GM19328 (cell line): Measurements from ENCODE around the gene CSF1.

Source experiments
- ATAC-seq: cut with Tn5 transposase; IDR thresholded peaks from one replicate; pipeline ENCODE4 v1.9.1; 2021; ENCODE audit warnings: mild to moderate bottlenecking, moderate library complexity; ENCODE audit not compliant: unreplicated experiment

The CSF1 gene

DNA sequence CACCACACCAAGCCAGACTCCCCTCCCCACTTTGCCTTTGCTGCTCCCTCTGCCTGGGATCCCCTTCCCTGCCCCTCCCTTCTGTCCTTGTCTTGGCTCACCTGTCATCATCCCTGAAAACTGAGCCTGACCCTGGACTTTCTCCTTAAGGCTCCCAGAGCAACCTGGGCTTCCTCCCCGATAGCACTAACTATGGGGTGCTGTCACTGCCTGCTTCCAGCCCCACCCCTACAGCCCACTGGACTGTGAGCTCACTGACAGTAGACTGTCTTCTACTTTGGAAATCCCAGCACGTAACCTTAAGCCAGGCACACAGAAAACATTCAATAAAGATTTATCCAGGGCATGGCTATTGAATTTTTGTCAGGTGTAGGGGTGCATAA lies 9.5 kb upstream of the CSF1 start:
- ATAC-seq = no peak

DNA sequence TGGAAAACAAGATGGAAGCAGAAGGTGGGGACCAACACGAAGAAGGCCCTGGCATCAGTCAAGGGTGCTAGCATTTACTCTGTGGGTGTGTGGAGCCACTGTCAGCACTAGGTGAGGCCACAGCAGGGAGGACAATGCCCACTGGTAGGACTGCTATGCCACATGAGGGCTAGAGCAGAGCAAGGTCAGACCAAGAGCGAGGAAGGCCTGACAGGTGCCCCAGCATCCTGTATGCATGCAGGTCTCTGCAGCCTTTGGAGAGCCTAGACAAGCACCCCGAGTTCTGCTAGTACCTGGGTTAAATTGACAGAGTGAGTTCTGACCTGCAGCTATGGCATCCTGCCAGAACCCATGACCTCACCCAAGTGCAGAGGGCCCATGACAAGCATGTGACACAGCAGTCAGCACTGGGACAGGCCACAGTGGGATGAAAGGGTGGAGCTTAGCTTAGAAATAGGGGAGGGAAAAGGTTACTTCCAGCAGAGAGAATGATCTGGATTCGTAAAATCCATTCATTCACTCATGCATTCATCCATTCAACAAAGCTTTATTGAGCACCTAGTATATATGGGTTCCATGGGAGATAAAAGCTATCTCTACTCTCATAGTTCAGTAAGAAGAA lies 9.0 kb upstream of the CSF1 start:
- no peak for ATAC-seq

DNA sequence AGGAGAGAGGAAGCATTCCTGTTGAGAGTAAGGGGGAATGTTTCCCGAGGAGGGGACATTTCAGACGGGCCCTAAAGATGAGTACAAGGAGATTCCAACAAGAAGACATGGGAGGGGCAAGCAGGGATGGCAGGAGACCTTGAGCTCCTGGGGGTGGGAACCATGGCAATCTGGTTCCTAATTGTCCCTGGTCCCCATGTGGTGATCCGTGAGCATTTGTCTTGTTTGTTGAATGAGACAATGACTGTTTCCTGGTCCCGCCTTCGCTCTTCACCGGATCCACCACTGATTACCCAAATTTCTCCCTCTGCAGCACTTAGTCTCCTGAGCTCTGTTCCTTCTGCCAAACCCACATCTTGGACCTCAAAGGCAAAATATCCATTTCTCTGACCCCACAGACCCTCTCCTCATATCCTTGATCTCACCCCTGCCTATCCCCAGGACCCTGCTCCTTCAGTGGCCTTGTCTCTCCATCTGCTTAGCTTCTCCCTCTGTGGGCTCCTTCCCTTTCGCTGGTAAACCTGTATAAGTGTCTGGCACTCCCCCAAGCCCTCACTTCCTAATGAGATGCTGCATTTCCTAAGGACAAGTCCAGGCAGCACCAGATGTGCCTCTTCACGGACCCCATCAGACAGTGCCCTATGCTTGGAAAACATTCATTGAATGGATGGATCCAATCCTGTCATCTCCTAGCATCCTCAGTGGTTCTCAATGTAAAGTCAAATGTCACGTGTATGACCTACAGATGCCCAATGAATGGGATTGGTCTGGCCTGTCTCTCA lies 8.3 kb upstream of the CSF1 start:
- ATAC-seq = no peak

DNA sequence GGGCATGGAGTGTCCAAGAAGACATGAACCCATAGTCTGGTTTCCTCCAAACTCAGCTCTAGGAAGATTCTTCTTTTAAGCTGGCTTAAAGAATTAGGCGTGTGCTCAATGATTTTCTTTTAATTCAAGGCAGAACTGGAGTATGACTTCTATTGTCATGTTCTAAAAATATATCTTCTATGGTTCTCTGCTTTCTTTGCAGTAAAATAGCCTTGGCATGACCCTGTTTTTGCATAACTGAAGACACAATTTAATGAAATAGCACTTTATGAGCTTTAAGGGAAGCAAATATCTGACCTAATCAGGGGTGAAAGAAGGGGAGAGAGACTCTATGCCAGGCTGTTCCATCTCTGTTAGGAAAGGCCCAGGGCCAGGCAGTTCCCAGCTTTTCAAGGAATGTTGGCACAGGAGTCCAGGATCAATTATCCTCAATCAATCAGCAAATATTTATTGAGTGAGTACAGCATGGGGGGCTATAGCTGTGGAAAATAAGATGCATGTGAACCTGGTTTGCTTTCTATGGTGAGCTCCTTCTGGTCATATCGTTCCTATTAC lies 7.2 kb upstream of the CSF1 start:
- no peak for ATAC-seq

DNA sequence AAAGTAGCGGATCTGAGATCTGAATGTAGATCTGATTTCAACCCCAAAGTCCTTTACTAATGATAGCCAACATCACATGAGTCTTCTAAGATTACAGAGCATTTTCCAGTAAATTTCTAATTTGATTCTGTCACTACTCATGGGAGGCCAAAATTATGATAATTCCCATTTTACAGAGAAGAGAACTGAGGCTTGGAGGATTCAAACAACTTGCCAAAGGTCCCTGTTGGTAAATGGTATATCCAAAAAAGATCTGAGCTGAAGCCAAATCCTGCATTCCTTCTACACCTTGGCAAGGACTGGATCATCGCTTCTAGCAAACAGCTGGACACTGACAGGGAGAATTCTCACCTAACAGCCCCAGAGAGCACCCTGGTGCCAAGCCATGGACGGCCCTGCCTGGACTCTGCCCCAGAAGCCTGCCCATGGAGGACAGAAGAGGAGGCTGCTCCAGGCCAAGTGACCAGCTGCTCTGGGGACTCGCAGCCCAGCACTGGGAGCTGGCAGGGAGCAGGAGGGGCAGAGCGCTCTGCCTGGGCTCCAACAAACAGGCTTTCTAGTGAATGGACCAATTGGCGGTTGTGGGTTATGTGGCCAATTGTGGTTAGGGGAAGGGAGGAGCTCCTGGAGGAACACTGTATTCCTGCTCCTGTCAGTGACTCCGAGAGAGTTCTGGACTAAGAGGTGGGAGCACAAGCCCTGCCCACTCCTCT lies 6.4 kb upstream of the CSF1 start:
- no peak for ATAC-seq

DNA sequence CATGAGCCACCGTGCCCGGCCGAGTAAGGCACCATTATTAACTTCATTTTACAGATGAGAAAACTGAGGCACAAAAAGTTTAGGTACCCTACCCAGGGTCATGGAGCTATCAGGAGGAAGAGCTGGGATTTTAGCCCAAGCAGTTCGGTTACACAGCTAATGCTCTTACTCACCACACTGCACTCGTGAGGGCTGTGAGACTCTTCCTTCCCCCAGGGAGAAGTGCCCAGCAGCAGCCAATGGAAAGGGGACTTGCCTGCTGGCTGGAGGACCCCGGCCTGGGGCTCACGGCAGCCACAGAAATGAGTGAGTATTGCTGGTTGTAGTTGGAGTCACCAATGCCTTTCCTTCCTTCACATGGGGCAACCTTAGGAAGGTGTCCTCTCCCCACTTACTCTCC lies 5.2 kb upstream of the CSF1 start:
- no peak for ATAC-seq

DNA sequence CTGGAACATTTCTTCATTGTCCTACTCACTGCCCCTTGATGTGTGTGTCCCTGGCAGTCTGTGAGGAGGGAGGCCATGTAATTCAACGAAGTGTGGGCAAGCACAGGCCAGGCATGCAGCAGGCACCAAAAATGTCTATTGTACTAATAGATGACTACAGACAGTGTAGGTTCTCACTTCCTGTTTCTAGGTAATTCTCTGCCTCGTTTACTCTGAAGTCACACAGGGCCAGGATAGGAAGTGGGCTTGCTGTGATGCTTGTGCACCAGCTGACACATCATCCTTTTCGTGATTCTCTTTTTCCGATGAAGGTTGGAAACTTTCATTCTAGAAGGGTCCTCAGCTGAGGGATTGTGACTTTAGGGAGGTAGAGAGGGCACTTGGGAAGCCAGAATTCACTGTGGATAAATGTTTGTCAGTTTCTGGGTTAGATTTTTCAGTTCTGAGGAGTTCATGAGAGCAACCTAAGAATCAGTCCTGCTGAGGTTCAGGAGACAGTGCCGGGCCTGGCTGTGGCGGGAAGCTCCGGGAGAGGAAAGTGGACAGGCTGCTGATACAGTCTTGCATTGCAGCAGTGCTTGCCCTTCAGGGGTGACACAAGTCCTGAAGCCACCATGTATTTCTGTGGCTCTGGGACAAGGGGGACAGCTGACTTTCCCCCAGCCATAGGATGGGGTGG lies 4.3 kb upstream of the CSF1 start:
- ATAC-seq = peak; percentile 93

DNA sequence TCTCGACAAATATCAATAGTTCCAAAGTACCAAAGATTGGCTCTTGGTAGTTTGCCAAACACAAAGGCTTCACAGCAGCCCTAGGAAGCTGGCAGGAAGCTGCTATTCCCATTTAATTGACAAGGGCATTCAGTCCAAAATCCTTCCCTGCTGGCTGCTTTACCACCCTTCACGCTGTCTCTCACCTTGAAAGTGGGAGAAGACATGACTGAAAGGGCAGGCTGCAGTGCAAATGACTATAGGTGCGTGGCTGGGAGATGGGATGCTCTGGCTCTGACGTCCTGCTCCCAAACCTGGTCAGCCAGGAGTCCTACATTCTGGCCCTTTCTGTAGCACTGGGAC lies 3.8 kb upstream of the CSF1 start:
- no peak for ATAC-seq

DNA sequence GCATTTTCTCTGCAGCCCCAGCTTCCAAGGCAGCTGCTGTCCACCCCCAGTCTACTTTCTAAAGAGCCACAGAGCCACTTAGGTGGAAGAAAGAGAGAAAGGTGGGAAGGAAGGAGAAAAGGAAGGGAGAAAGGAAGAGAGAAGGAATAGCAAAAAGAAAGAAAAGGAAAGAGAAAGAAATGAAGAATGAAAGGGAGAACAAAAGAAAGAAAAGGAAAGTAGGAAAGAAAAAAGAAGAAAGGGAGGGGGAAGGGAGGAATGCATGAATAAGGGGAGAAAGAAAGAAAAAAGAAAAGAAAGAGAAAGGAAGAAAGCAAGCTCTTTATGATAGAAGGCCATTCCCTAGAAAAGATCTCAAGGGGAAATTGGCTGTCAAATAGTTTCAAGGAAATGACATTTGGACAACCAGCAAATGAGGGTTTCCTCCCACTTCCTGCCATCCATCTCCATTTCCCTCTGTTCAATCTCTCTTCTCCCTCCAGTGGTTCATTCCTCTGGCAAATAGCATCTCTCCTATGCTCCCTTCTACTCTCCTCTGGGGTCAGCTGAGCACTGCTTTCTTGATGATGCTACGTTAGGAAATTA lies 3.4 kb upstream of the CSF1 start:
- ATAC-seq = no peak

DNA sequence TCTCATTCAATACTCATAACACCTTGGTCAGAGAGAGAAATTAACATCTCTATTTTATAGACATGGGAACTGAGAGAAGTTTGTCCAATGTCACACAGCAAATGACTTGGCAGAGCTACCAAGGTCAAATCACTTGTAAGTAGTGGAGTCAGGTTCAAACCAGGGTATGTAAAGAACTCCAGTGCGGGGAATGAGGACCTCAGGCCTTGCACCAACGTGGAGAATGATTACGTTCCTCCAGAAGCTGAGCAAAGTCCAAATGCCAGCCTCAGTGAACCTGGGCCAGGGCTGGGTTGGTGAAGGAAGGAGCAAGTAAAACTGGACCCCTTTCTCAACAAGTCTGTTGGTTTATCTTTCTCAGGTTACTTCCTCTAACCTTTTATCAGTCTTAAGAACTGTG lies 1.8 kb upstream of the CSF1 start:
- ATAC-seq = no peak

DNA sequence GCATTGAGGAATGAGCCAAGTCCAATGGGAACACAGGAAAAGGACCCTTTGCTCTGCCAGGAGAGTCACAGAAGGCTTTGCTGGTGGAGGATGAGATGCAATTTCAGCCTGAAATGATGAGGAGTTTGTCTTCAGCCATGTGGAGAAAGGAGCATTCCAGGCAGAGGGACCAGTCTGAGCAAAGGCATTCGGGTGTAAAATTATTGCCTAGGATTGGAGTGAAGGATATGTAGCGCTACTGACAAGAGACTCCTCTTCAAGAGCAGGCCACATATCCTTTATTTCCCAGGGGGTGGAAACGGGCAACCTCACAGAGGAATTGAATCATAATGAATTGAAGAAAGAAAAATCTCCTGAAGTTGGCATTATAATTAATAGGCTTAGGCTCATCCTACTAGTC lies 1.1 kb upstream of the CSF1 start:
- no peak for ATAC-seq

DNA sequence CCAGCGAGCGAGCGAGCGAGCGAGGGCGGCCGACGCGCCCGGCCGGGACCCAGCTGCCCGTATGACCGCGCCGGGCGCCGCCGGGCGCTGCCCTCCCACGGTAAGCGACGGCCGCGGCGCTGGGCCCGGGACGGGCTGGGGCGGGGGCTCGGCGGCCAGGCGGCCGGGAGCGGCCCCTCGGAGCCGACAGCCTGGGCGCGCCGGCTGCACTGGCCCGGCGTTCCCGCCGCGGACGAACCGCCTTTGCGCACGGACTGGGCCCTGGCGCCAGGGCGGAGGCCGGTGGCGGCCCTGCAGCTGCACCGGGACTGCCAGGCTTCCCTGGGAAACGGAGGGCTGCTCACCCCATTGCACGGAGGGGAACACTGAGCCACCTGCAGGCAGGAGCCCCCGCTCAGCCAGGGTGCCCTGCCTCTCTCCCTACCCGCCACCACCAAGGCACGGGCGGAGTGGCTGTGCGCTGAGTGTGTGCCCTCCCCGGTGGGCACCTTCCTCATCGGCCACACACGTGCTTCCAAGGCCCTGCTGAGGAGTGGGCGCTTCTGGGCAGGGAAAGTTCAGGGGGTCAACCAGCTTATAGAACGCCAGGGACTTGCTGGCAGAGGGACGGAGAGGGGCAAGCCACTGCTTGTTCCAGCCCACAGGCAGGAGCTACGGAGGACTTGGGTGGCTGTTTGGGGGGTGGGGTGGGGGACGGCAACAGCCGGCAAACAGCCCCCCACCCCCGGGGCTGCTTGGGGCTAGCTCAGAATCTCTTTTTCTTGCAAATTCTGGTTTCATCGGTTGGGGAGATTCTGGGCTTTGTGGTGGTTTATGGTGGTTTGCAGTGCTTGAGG lies 532 bp downstream of the CSF1 start:
- ATAC-seq = no peak

DNA sequence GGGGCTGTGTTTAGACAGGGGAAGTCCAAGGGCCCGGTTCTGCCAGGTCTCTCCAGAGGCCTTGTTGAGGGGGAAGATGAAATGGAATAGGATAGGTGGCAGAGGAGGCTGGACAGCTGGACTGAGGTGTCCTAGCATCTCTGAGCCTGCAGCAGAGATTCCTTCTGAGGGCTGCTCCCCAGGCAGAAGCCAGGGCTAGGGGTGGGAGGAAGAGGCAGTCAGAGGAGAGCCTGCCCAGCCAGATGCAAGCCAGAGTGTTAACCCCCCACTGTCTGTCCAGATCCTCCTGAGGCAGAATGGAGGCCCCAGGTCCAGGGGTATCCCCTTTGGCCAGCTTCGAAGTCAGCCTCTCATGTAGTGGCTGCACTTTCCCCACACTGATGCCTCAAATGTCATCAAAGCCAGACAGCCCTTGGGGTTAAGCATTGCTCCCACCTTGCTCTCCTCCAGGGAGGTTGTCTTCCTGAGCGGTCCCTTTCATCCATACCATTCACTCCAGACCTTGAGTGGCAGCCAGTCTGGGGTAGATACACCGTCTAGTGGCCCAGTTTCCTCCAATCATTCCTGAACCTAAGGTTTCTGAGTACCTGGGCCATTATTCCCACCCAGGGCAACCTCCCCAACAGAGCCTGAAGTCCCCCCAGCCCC lies 1.7 kb downstream of the CSF1 start:
- no peak for ATAC-seq

DNA sequence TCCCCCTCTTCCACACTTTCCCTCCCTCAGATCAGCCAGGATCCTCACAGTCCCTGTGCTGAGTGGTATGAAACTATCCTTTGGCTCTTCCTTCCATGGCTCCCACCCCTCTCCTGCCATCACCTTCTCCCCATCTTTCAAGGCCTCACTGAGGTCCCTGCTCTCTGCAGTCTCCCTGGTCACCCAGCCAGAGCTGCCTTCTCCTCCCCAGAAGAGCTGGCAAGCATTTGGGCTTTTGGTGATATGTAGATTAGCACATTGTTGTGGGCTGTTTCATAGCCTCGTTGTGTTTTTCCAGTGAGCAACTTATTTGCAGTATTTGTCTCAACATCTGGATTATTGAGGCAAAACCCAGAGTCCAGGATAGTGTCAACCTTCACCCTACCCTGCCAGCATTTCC lies 2.2 kb downstream of the CSF1 start:
- no peak for ATAC-seq

DNA sequence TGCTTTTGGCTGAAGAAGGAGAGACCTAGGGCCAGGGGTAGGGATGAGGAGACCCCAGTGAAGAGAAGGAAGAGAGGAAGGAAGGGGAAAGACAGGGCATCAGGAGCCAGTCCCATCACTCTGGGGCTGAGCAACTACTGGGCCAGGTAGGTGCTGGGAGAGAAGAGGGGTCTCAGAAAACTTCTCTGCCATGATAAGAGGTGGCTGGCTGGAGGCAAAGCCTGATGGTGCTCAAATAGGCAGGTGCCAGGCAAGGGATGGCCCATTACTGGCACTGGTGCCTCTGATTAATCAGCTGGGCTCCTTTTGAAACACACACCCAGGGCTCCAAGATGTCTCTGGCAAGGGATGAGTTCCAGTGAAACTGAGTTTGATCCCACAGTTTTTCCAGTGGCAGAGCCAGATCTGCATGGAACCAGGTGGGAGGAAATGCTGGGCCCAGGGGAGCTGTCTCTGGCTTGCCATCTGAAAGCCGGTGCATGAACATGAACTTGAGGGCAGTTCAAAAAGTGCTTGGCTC lies 2.8 kb downstream of the CSF1 start:
- ATAC-seq = no peak

DNA sequence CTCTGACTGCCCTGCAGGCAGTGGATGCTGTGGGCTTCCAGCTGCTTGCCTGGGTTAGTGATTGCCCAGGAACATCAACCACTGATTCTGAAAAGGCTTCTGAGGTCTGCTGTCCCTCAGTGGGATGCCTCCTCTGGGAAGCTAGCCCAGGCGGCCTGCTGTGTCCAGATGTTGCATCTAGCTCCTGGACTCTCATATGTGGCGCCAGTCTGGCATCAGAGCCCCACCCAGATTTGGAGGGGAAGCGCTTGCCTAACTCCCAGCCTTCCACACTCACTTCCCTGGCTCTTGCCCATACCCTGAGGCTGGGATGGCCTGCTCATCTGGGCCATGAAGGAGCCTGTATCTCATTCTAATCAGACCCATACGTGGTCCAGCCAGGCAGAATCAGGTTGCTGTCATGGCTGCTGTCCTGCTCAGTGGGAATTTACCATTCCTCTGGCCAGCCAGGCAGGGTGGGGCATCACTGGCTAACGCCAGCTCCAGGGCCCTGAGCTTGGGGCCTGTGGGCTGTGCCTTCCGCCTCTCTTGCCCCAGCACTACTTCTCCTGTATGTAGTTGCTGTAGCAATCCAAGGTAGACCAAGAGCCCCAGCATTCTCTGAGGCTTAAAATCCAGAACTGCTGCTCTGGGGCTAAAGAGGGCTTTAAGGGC lies 4.1 kb downstream of the CSF1 start:
- ATAC-seq = no peak

DNA sequence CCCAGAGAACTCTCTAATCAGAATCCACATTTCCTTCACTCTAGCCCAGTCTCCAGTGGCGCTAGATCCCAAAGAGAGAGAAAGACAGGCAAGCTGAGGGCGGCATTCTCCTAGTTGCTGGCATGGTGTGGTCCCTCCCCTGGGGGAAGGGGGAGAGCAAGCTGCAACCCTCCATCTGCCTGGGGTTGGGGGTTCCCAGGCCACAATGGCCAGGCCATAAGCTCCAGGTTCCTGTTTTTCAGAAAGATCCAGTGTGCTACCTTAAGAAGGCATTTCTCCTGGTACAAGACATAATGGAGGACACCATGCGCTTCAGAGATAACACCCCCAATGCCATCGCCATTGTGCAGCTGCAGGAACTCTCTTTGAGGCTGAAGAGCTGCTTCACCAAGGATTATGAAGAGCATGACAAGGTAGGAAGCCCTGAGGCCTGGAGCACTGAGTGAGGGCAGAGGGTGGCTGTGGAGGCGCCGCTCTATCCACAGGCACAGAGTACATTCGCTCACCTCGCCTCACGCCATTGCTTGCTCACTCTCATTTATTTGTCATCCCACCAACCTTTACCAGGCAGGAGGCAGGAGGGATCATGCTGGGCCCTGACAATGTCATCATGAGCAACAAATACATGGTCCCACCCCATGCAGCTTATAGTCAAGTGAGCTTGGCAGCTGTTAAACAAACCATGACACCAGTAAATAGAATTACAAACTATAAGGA lies 6.6 kb downstream of the CSF1 start:
- ATAC-seq = no peak
